CD14-positive monocyte (primary cell): ENCODE results near the gene TREM1. TPM values are rescaled to one million over a fixed set of nuclear protein-coding genes. Genes with fewer than 3 reads are reported as not detected.

ENCODE experiments used
- DNase-seq, 3 donors: peaks; one replicate each; pipeline ENCODE4 v3.0.0-alpha.2; 2011 to 2022
- H2AFZ ChIP-seq: 2 replicates; pipeline ENCODE4 v1.6.0; 2012; ENCODE audit warnings: mild to moderate bottlenecking, low read depth, low read length, inconsistent platforms; ENCODE audit not compliant: insufficient read depth, poor library complexity, severe bottlenecking
- H3K27ac ChIP-seq, 2 donors: 1 replicate in 1 of 2; 2 replicates in 1 of 2; pipeline ENCODE4 v1.5.1; 2012 to 2013; ENCODE audit warnings: low read length in 2 of 2, control low read depth in 1 of 2, inconsistent platforms in 1 of 2, low read depth in 1 of 2, mild to moderate bottlenecking in 1 of 2
- H3K27me3 ChIP-seq, 2 donors: one replicate each; pipeline versions ENCODE4 v1.6.0 to v1.6.1; 2011 to 2013; ENCODE audit warnings: low read length in 2 of 2; ENCODE audit not compliant: control insufficient read depth in 2 of 2, insufficient read depth in 2 of 2
- H3K36me3 ChIP-seq, 2 donors: replicated peaks in 1 of 2; 1 replicate in 1 of 2; 2 replicates in 1 of 2; pipeline versions ENCODE4 v1.5.1 to v1.6.1; 2012 to 2013; ENCODE audit warnings: low read length in 2 of 2, control low read depth in 1 of 2, inconsistent platforms in 1 of 2, mild to moderate bottlenecking in 1 of 2; ENCODE audit not compliant: insufficient read depth in 2 of 2, control insufficient read depth in 1 of 2
- H3K4me1 ChIP-seq, 2 donors: 1 replicate in 1 of 2; 2 replicates in 1 of 2; pipeline versions ENCODE4 v1.5.1 to v1.6.1; 2012 to 2013; ENCODE audit warnings: low read length in 2 of 2, control low read depth in 1 of 2, inconsistent platforms in 1 of 2, mild to moderate bottlenecking in 1 of 2, moderate library complexity in 1 of 2; ENCODE audit not compliant: insufficient read depth in 2 of 2, control insufficient read depth in 1 of 2
- H3K4me2 ChIP-seq: replicated peaks from 2 replicates; pipeline ENCODE3; 2012; ENCODE audit warnings: low read length, moderate library complexity, mild to moderate bottlenecking; ENCODE audit not compliant: poor library complexity, severe bottlenecking; ENCODE audit errors: extremely low read depth
- H3K4me3 ChIP-seq, 3 experiments: fragments of 200-600 bp in 1 of 3; sonication (generic) in 1 of 3; replicated peaks in 1 of 3; 1 replicate in 2 of 3; 2 replicates in 1 of 3; pipeline ENCODE4 v1.5.1; 2011 to 2013; ENCODE audit warnings: low read length in 3 of 3, mild to moderate bottlenecking in 3 of 3, control low read depth in 2 of 3, low read depth in 2 of 3, inconsistent platforms in 1 of 3, moderate library complexity in 1 of 3
- H3K79me2 ChIP-seq: 2 replicates; pipeline ENCODE4 v1.6.0; 2012; ENCODE audit warnings: mild to moderate bottlenecking, control low read depth, inconsistent platforms, low read length, moderate library complexity; ENCODE audit not compliant: insufficient read depth
- H3K9ac ChIP-seq: 2 replicates; pipeline ENCODE4 v1.6.0; 2017; ENCODE audit warnings: low read length, mild to moderate bottlenecking; ENCODE audit not compliant: insufficient read depth, poor library complexity, severe bottlenecking
- H3K9me3 ChIP-seq, 2 donors: replicated peaks in 1 of 2; 1 replicate in 1 of 2; 2 replicates in 1 of 2; pipeline versions ENCODE4 v1.5.1 to v1.6.1; 2012 to 2013; ENCODE audit warnings: low read length in 2 of 2, control low read depth in 1 of 2; ENCODE audit not compliant: control insufficient read depth in 1 of 2, insufficient read depth in 1 of 2
- H4K20me1 ChIP-seq: 2 replicates; pipeline ENCODE4 v1.6.0; 2012; ENCODE audit warnings: mild to moderate bottlenecking, low read length, control low read depth, moderate library complexity; ENCODE audit not compliant: insufficient read depth
- H3K27ac Mint-ChIP-seq, 7 donors: one replicate each; pipeline ENCODE4 v1.8.0; 2020; ENCODE audit warnings: mild to moderate bottlenecking in 7 of 7, mixed read lengths in 7 of 7, moderate library complexity in 6 of 7, inconsistent platforms in 2 of 7
- H3K27me3 Mint-ChIP-seq, 3 donors: one replicate each; pipeline ENCODE4 v1.8.0; 2021 to 2022; ENCODE audit warnings: low read depth in 3 of 3, mild to moderate bottlenecking in 3 of 3, mixed read lengths in 3 of 3, moderate library complexity in 3 of 3, inconsistent platforms in 1 of 3
- H3K36me3 Mint-ChIP-seq, 2 donors: one replicate each; pipeline ENCODE4 v1.8.0; 2020; ENCODE audit warnings: mixed read lengths in 2 of 2, inconsistent platforms in 1 of 2, mild to moderate bottlenecking in 1 of 2
- H3K4me1 Mint-ChIP-seq: one replicate; pipeline ENCODE4 v1.8.0; 2020; ENCODE audit warnings: mild to moderate bottlenecking, mixed read lengths
- H3K4me3 Mint-ChIP-seq, 2 donors: one replicate each; pipeline ENCODE4 v1.8.0; 2020; ENCODE audit warnings: mild to moderate bottlenecking in 2 of 2, mixed read lengths in 2 of 2, moderate library complexity in 1 of 2
- H3K9me3 Mint-ChIP-seq, 7 donors: one replicate each; pipeline ENCODE4 v1.8.0; 2020 to 2022; ENCODE audit warnings: mixed read lengths in 7 of 7, mild to moderate bottlenecking in 6 of 7, moderate library complexity in 6 of 7, inconsistent platforms in 2 of 7
- CTCF ChIP-seq: fragments of 200-600 bp; IDR thresholded peaks from one replicate; pipeline ENCODE4 v1.8.0; 2022; ENCODE audit warnings: antibody characterized with exemption, mild to moderate bottlenecking
- whole genome bisulfite sequencing: methylation state at CpG from one replicate; pipeline ENCODE4 v1.1.5; 2013; ENCODE audit warnings: missing lambda C conversion rate; ENCODE audit not compliant: insufficient coverage; 5-methylcytosine and 5-hydroxymethylcytosine counted together
- intact Hi-C, 2 donors: fragments of 100-400 bp; cut with micrococcal nuclease; formaldehyde crosslinking; loops; one replicate each; pipeline versions ENCODE4 v1.15.0 to v1.15.1; 2023
- polyA minus RNA-seq: library from RNA; depleted of rRNA, polyadenylated mRNA; stranded (reverse); fragments of >200 nt; gene quantifications from 2 replicates; pipeline ENCODE4 v1.2.3, GENCODE V29; 2012
- polyA plus RNA-seq, 3 donors: library from polyadenylated mRNA; depleted of rRNA in 1 of 3; unstranded in 2 of 3; stranded (reverse) in 1 of 3; fragments of 300-500 nt in 2 of 3; fragments of >200 nt in 1 of 3; fragmentation: Illumina TruSeq in 2 of 3; gene quantifications; 1 replicate in 2 of 3; 2 replicates in 1 of 3; pipeline ENCODE4 v1.2.3, GENCODE V29; 2012 to 2021
- total RNA-seq, 12 experiments: library from RNA in 1 of 12; stranded (reverse) in 1 of 12; fragments of 120-200 nt in 1 of 12; gene quantifications; one replicate each; pipeline ENCODE4 v1.2.4 and lab custom pipeline; 2013 to 2026; ENCODE audit warnings: mixed read lengths in 6 of 12, inconsistent platforms in 1 of 12

TREM1 gene
- 232 TPM for total RNA-seq (2013)
- polyA plus RNA-seq (100 to 1,000 TPM; 175 to 303 (median 240) TPM), polyA minus RNA-seq (178 and 203 TPM in 2 replicates), total RNA-seq (lab: John Stamatoyannopoulos, UW) (87.8 to 506 (median 441) reads per million in 11 experiments)

GRCh38 chr6:41286544-41287346, at the start of gene TREM1:
TREM1 (minus strand) TSS chr6:41286682; CDS start chr6:41286655, 27 bp downstream.
- Histone ChIP-seq H3K4me2 (peak within 1 kb of the TSS; percentile 77), H3K4me1 (peaks cover 83 to 84% of the 10 kb centered on the region in 2 donors), H3K36me3 (peaks cover 4 to 11% of the 10 kb centered on the region in 2 donors), H3K27me3 (no peaks in the 10 kb centered on the region), H3K27ac (peak within 1 kb of the TSS; percentile 100), H2AFZ (no peak within 1 kb of the TSS), H3K4me3 (peak within 1 kb of the TSS; percentile 37 to 77 (median 76)), H3K79me2 (peaks cover 22% of the 10 kb centered on the region), H3K9me3 (no peaks in the 10 kb centered on the region), H4K20me1 (peaks cover 24% of the 10 kb centered on the region), H3K9ac (peak within 1 kb of the TSS; percentile 85)
- DNase-seq, result peak; percentile 97 to 99 (median 99)
- H3K27ac Mint-ChIP-seq, result peak within 1 kb of the TSS; percentile 100
- H3K36me3 Mint-ChIP-seq, result peaks cover 48 to 49% of the 10 kb centered on the region in 2 donors
- H3K27me3 Mint-ChIP-seq, result peaks cover 0 to 12% (median 0%) of the 10 kb centered on the region in 3 donors
- peaks cover 0 to 10% (median 2%) of the 10 kb centered on the region in 7 donors for H3K9me3 Mint-ChIP-seq
- H3K4me3 Mint-ChIP-seq, result peak within 1 kb of the TSS; percentile 91 to 98
- H3K4me1 Mint-ChIP-seq, result peaks cover 85% of the 10 kb centered on the region
- WGBS, result 8% methylated on average over 6 of the region's 8 CpGs
- intact Hi-C loops, result loop anchor here (2.0 to 10.0 kb wide), 4 partner anchors 14 to 104 kb away; no protein-coding TSS in a partner anchor
- TF ChIP-seq CTCF, result no peak

GRCh38 chr6:41335943-41336342, 49.5 kb upstream of the TREM1 start:
- TF ChIP-seq CTCF, result no peak
- Histone ChIP-seq H3K4me3 (no peak overlapping the region), H3K9me3 (no peaks in the 10 kb centered on the region), H3K4me2 (no peak overlapping the region), H4K20me1 (no peaks in the 10 kb centered on the region), H3K4me1 (no peaks in the 10 kb centered on the region), H3K27me3 (no peaks in the 10 kb centered on the region), H3K79me2 (no peaks in the 10 kb centered on the region), H3K9ac (no peak overlapping the region), H3K27ac (no peak overlapping the region), H2AFZ (no peak overlapping the region), H3K36me3 (no peaks in the 10 kb centered on the region)
- intact Hi-C loops, result no loop called here
- DNase-seq, result no peak
- Mint-ChIP-seq H3K27ac (no peak overlapping the region), H3K4me3 (no peak overlapping the region), H3K36me3 (no peaks in the 10 kb centered on the region), H3K9me3 (peaks cover 0 to 3% (median 0%) of the 10 kb centered on the region in 7 donors), H3K4me1 (peaks cover 8% of the 10 kb centered on the region), H3K27me3 (peaks cover 9 to 18% (median 14%) of the 10 kb centered on the region in 3 donors)
- WGBS, result 96% methylated on average over 11 of the region's 11 CpGs
